Subcutaneous adipose tissue (tissue), 4 donors: ENCODE measurements around the gene ZNF234. TPM values are rescaled to one million over a fixed set of nuclear protein-coding genes. Genes with fewer than 3 reads are reported as not detected.

ENCODE experiments used
- CTCF ChIP-seq: fragments of 450-650 bp; IDR thresholded peaks from one replicate; pipeline ENCODE4 v1.5.1; 2016; ENCODE audit warnings: low read depth, mild to moderate bottlenecking, control low read depth, antibody characterized with exemption, moderate library complexity
- total RNA-seq, 4 donors: library from RNA; depleted of rRNA; stranded (reverse); fragments of >200 nt; gene quantifications; one replicate each; pipeline ENCODE4 v1.1.0, GENCODE V29; 2016

Gene ZNF234
- total RNA-seq, 4 donors from 2014 or later, result 4.9 to 9.1 (median 7.4) TPM

GRCh38 chr19:44163789-44164188 lies 22.4 kb downstream of the ZNF234 start:
- no peak for TF ChIP-seq CTCF

- no peak for TF ChIP-seq CTCF
Measured at GRCh38 chr19:44164327-44164672, 22.9 kb downstream of the ZNF234 start.

GRCh38 chr19:44164673-44165512 lies 23.5 kb downstream of the ZNF234 start, which contains the start of gene ZNF226:
Gene ZNF226 (plus strand): TSS chr19:44165100. CDS start chr19:44170081, 4,981 bp downstream.
- no peak for TF ChIP-seq CTCF

- no peak for TF ChIP-seq CTCF
Measured at GRCh38 chr19:44176590-44176989, 35.2 kb downstream of the ZNF234 start.

- no peak for TF ChIP-seq CTCF
Measured at GRCh38 chr19:44180968-44181367, 39.6 kb downstream of the ZNF234 start.

GRCh38 chr19:44182145-44182544 lies 40.8 kb downstream of the ZNF234 start:
- no peak for TF ChIP-seq CTCF

GRCh38 chr19:44190020-44190419 lies 48.7 kb downstream of the ZNF234 start:
- no peak for TF ChIP-seq CTCF
